ENCODE results near the gene CFH.

DNA sequence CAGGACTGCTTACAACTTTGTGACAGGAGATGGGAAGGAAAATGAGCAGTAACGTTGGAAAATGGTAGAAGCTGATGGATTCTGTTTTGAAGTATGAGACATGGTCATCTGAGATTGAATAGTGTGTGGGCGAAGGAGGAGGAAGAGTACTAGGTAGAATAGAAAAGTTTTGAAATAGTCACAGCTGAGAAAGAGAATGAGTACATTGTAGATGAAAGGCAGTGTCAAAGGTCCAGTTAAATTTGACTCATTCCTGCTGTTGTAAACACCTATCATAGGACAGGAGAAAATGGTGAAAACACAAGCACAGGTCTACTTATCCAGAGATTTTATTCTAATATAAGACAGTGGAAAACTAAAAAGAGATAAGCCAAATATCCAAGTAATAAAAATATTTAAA lies 66.0 kb downstream of the CFH start:
- TF ChIP-seq POLR2A (IDR thresholded peaks at IDR 0.05; ENCODE audit: low read depth, low read length) (no peak), TAF1 (IDR thresholded peaks at IDR 0.05; ENCODE audit: borderline replicate concordance, low read depth, low read length) (no peak)

Data from GM12892 (cell line).